HL-60/S4 treated with retinoic acid at 250 ng/mL for 4 days and 3 days (cell line): ENCODE data around the gene SERPINB7.

ENCODE experiments used
- in situ Hi-C: fragments of 300-500 bp; cut with MboI; formaldehyde crosslinking; loops from 2 replicates; pipeline ENCODE4 v1.7.0; 2022; ENCODE audit warnings: low sequenced_read_pairs

The SERPINB7 gene

GRCh38 chr18:63784787-63785452 is 9.7 kb downstream of the SERPINB7 start:
- in situ Hi-C loops = no loop called here

GRCh38 chr18:63787673-63788072 is 12.5 kb downstream of the SERPINB7 start:
- in situ Hi-C loops = no loop called here

- in situ Hi-C loops = no loop called here
Measured at GRCh38 chr18:63788447-63789096, 13.4 kb downstream of the SERPINB7 start.

GRCh38 chr18:63789327-63789726 is 14.1 kb downstream of the SERPINB7 start:
- in situ Hi-C loops = no loop called here

GRCh38 chr18:63795606-63796005 is 20.4 kb downstream of the SERPINB7 start:
- in situ Hi-C loops = no loop called here

GRCh38 chr18:63799189-63799588 is 24.0 kb downstream of the SERPINB7 start:
- in situ Hi-C loops = no loop called here

- in situ Hi-C loops = no loop called here
Measured at GRCh38 chr18:63801343-63801742, 26.1 kb downstream of the SERPINB7 start.

GRCh38 chr18:63808125-63808524 is 32.9 kb downstream of the SERPINB7 start:
- in situ Hi-C loops = no loop called here

- in situ Hi-C loops = no loop called here
Measured at GRCh38 chr18:63817441-63818051, 42.3 kb downstream of the SERPINB7 start.

- in situ Hi-C loops = no loop called here
Measured at GRCh38 chr18:63818212-63818611, 43.0 kb downstream of the SERPINB7 start.

GRCh38 chr18:63819786-63820185 is 44.6 kb downstream of the SERPINB7 start:
- in situ Hi-C loops = no loop called here

GRCh38 chr18:63820694-63821093 is 45.5 kb downstream of the SERPINB7 start:
- in situ Hi-C loops = no loop called here

- in situ Hi-C loops = no loop called here
Measured at GRCh38 chr18:63823516-63824219, 48.5 kb downstream of the SERPINB7 start.

GRCh38 chr18:63824220-63824525 is 49.0 kb downstream of the SERPINB7 start:
- in situ Hi-C loops = no loop called here

GRCh38 chr18:63828120-63828519 is 52.9 kb downstream of the SERPINB7 start:
- in situ Hi-C loops = loop anchor here (25.0 kb wide), 1 partner anchor 316 kb away; no protein-coding TSS in a partner anchor

- in situ Hi-C loops = loop anchor here (25.0 kb wide), 1 partner anchor 316 kb away; no protein-coding TSS in a partner anchor
Measured at GRCh38 chr18:63828656-63829055, 53.4 kb downstream of the SERPINB7 start.

GRCh38 chr18:63829886-63830285 is 54.7 kb downstream of the SERPINB7 start:
- in situ Hi-C loops = loop anchor here (25.0 kb wide), 1 partner anchor 318 kb away; no protein-coding TSS in a partner anchor

GRCh38 chr18:63831080-63831788 is 56.0 kb downstream of the SERPINB7 start:
- in situ Hi-C loops = loop anchor here (25.0 kb wide), 1 partner anchor 319 kb away; no protein-coding TSS in a partner anchor

GRCh38 chr18:63832470-63832869 is 57.3 kb downstream of the SERPINB7 start:
- in situ Hi-C loops = loop anchor here (25.0 kb wide), 1 partner anchor 320 kb away; no protein-coding TSS in a partner anchor

GRCh38 chr18:63834471-63835113 is 59.4 kb downstream of the SERPINB7 start:
- in situ Hi-C loops = loop anchor here (25.0 kb wide), 1 partner anchor 322 kb away; no protein-coding TSS in a partner anchor
